ENCODE measurements around the gene ZRANB1.
A peak's percentile ranks its signal among the peaks of the same experiment; 100 is the strongest.
"Not testable (repeated sequence)": the region's sequence is repeated elsewhere in the genome, so short reads cannot be mapped to it uniquely, and the experiment has no call there.

Gene ZRANB1

GRCh38 chr10:124941823-124942222, at the start of gene ZRANB1:
Gene ZRANB1, plus strand, starts transcription at chr10:124942123. Its CDS starts 371 bp downstream, at chr10:124942494.
- no peak for DNase-seq

- no peak for DNase-seq
Observed at GRCh38 chr10:124892905-124893304, 49.0 kb upstream of the ZRANB1 start.

- no peak for DNase-seq
Observed at GRCh38 chr10:124894569-124895215, 47.2 kb upstream of the ZRANB1 start.

- no peak for DNase-seq
Observed at GRCh38 chr10:124896751-124897150, 45.2 kb upstream of the ZRANB1 start.

GRCh38 chr10:124898471-124898870, 43.5 kb upstream of the ZRANB1 start:
- DNase-seq: no peak

GRCh38 chr10:124899151-124899550, 42.8 kb upstream of the ZRANB1 start:
- no peak for DNase-seq

GRCh38 chr10:124902462-124902861, 39.5 kb upstream of the ZRANB1 start:
- no peak for DNase-seq

- DNase-seq: peak; percentile 54 to 55
Observed at GRCh38 chr10:124903111-124903510, 38.8 kb upstream of the ZRANB1 start.

- no peak for DNase-seq
Observed at GRCh38 chr10:124904796-124905195, 37.1 kb upstream of the ZRANB1 start.

- no peak for DNase-seq
Observed at GRCh38 chr10:124906551-124907001, 35.3 kb upstream of the ZRANB1 start.

GRCh38 chr10:124909563-124909962, 32.4 kb upstream of the ZRANB1 start:
- DNase-seq: no peak

GRCh38 chr10:124911124-124912067, 30.5 kb upstream of the ZRANB1 start:
- DNase-seq: peak; percentile 11 to 31

- no peak for DNase-seq
Observed at GRCh38 chr10:124912101-124912886, 29.6 kb upstream of the ZRANB1 start.

GRCh38 chr10:124913167-124913566, 28.8 kb upstream of the ZRANB1 start:
- no peak for DNase-seq

- DNase-seq: not testable (repeated sequence)
Observed at GRCh38 chr10:124914398-124914797, 27.5 kb upstream of the ZRANB1 start.

GRCh38 chr10:124916098-124916584, 25.8 kb upstream of the ZRANB1 start:
- DNase-seq: peak in 1 of 2 experiments; percentile 25

- DNase-seq: peak; percentile 90 to 91
Observed at GRCh38 chr10:124916585-124917427, 25.1 kb upstream of the ZRANB1 start.

- peak; percentile 19 to 38 for DNase-seq
Observed at GRCh38 chr10:124917428-124918190, 24.3 kb upstream of the ZRANB1 start.

- no peak for DNase-seq
Observed at GRCh38 chr10:124918191-124918830, 23.6 kb upstream of the ZRANB1 start.

- no peak for DNase-seq
Observed at GRCh38 chr10:124918906-124919305, 23.0 kb upstream of the ZRANB1 start.

- DNase-seq: no peak
Observed at GRCh38 chr10:124921261-124921660, 20.7 kb upstream of the ZRANB1 start.

Measured in AML-193 (cell line).